HepG2 (cell line): Measurements from ENCODE around the gene MAN1A2. TPM values are rescaled to one million over a fixed set of nuclear protein-coding genes. Genes with fewer than 3 reads are reported as not detected.

Experiments used
- ATAC-seq: fragments of 200-7000 bp; cut with Tn5 transposase; 3 replicates; pipeline ENCODE4 v1.9.1; 2020; ENCODE audit warnings: mild to moderate bottlenecking, moderate library complexity
- BruUV-seq: library from RNA; stranded (reverse); fragments of 400-500 nt; replicated peaks from 2 replicates; lab custom pipeline; 2021; lab: Mats Ljungman, UMichigan
- CTCF ChIA-PET: fragments of 300-600 bp; formaldehyde crosslinking; extraction: SDS; loops from one replicate; lab custom pipeline; 2021; ENCODE audit warnings: low total read pairs, inconsistent platforms, low intra/inter-chr PET ratio; lab: Yijun Ruan, JAX
- POLR2A ChIA-PET: fragments of 350-600 bp; sonication (Branson Sonifier 250); formaldehyde crosslinking; loops from one replicate; lab custom pipeline; 2020; ENCODE audit warnings: antibody characterized with exemption, inconsistent platforms; lab: Yijun Ruan, JAX
- DNase-seq: peaks from one replicate; pipeline ENCODE4 v3.0.0-alpha.2; 2015; ENCODE audit warnings: low spot score
- FAIRE-seq: peaks from 3 replicates; lab custom pipeline; 2011; peaks lifted over from hg19 to GRCh38; lab: Jason Lieb, UNC
- H2AFZ ChIP-seq: one replicate; pipeline ENCODE4 v1.6.1; 2011; ENCODE audit warnings: low read length, inconsistent platforms
- H3K27ac ChIP-seq: fragments of 300-600 bp; 3 replicates; pipeline ENCODE4 v1.8.0; 2011; ENCODE audit warnings: mixed run types, mild to moderate bottlenecking, mixed read lengths, low read length, inconsistent platforms; ENCODE audit not compliant: insufficient read depth; ENCODE audit errors: extremely low read length
- H3K27me3 ChIP-seq, 2 experiments: fragments of 200-600 bp in 1 of 2; 2 replicates in 1 of 2; 3 replicates in 1 of 2; pipeline versions ENCODE4 v1.6.0 to v1.8.0; 2011; ENCODE audit warnings: low read length in 2 of 2, mild to moderate bottlenecking in 2 of 2, moderate library complexity in 2 of 2, inconsistent platforms in 1 of 2; ENCODE audit not compliant: insufficient read depth in 2 of 2, control insufficient read depth in 1 of 2
- H3K36me3 ChIP-seq, 2 experiments: fragments of 200-600 bp in 1 of 2; replicated peaks in 1 of 2; 2 replicates in 1 of 2; 3 replicates in 1 of 2; pipeline versions ENCODE4 v1.5.1 to v1.8.0; 2011; ENCODE audit warnings: low read length in 2 of 2, inconsistent platforms in 1 of 2; ENCODE audit not compliant: insufficient read depth in 2 of 2, control insufficient read depth in 1 of 2
- H3K4me1 ChIP-seq: 2 replicates; pipeline ENCODE4 v1.5.1; 2012; ENCODE audit warnings: low read length, inconsistent platforms; ENCODE audit not compliant: insufficient read depth
- H3K4me2 ChIP-seq: 2 replicates; pipeline ENCODE4 v1.6.0; 2011; ENCODE audit warnings: low read depth, low read length, inconsistent platforms
- H3K4me3 ChIP-seq, 3 experiments: fragments of 200-600 bp in 1 of 3; sonication (generic), shearing (Covaris generic) in 1 of 3; replicated peaks in 1 of 3; 2 replicates each; pipeline ENCODE4 v1.5.1; 2011 to 2016; ENCODE audit warnings: low read length in 3 of 3, inconsistent platforms in 2 of 3, low read depth in 2 of 3, mild to moderate bottlenecking in 2 of 3, control low read depth in 1 of 3, mixed read lengths in 1 of 3; ENCODE audit not compliant: insufficient read depth in 1 of 3
- H3K79me2 ChIP-seq: one replicate; pipeline ENCODE4 v1.6.1; 2011; ENCODE audit warnings: low read length, inconsistent platforms; ENCODE audit not compliant: insufficient read depth
- H3K9ac ChIP-seq: 2 replicates; pipeline ENCODE4 v1.6.0; 2011; ENCODE audit warnings: mild to moderate bottlenecking, low read depth, low read length, inconsistent platforms; ENCODE audit not compliant: insufficient read depth
- H3K9me3 ChIP-seq: 2 replicates; pipeline ENCODE4 v1.5.1; 2012; ENCODE audit warnings: mild to moderate bottlenecking, low read length
- H4K20me1 ChIP-seq: 2 replicates; pipeline ENCODE4 v1.6.0; 2011; ENCODE audit warnings: inconsistent platforms, mild to moderate bottlenecking, low read length, moderate library complexity; ENCODE audit not compliant: insufficient read depth
- ATAD3A ChIP-seq: sonication (generic); formaldehyde crosslinking; IDR thresholded peaks from 2 replicates; pipeline ENCODE4 v1.4.0; 2020; ENCODE audit warnings: missing genetic modification reagents
- ATF7-NPFF ChIP-seq: sonication (generic); formaldehyde crosslinking; IDR thresholded peaks from 2 replicates; pipeline ENCODE4 v1.8.1; 2023; ENCODE audit warnings: mild to moderate bottlenecking, low read depth, missing genetic modification reagents, moderate library complexity
- JUN ChIP-seq: sonication (generic); formaldehyde crosslinking; IDR thresholded peaks from 2 replicates; pipeline ENCODE4 v1.4.0; 2020; ENCODE audit warnings: mild to moderate bottlenecking, missing genetic modification reagents
- RCOR2 ChIP-seq: IDR thresholded peaks from 2 replicates; pipeline ENCODE4 v1.6.1; 2016; ENCODE audit warnings: missing biosample characterization, missing genetic modification reagents
- SKI ChIP-seq: fragments of 450-650 bp; IDR thresholded peaks from one replicate; pipeline ENCODE4 v1.6.1; 2018; ENCODE audit warnings: mild to moderate bottlenecking; ENCODE audit not compliant: partially characterized antibody
- TOE1 ChIP-seq: sonication (generic); formaldehyde crosslinking; IDR thresholded peaks from 2 replicates; pipeline ENCODE4 v1.4.0; 2020; ENCODE audit warnings: mild to moderate bottlenecking, missing genetic modification reagents
- ZNF17 ChIP-seq: sonication (generic); formaldehyde crosslinking; IDR thresholded peaks from 2 replicates; pipeline ENCODE4 v1.5.0; 2020; ENCODE audit warnings: mild to moderate bottlenecking, missing genetic modification reagents
- ZNF556 ChIP-seq: sonication (generic); formaldehyde crosslinking; IDR thresholded peaks from 2 replicates; pipeline ENCODE4 v1.4.0; 2020; ENCODE audit warnings: mild to moderate bottlenecking, missing genetic modification reagents, borderline replicate concordance
- ZNF652 ChIP-seq: IDR thresholded peaks from 2 replicates; pipeline ENCODE4 v1.6.1; 2016; ENCODE audit warnings: low read depth, borderline replicate concordance
- ZNF761 ChIP-seq: sonication (generic); formaldehyde crosslinking; conservative IDR thresholded peaks from 2 replicates; pipeline ENCODE4 v1.4.0; 2020; ENCODE audit warnings: mild to moderate bottlenecking, missing genetic modification reagents
- ZSCAN9 ChIP-seq: IDR thresholded peaks from 2 replicates; pipeline ENCODE4 v1.6.1; 2016; ENCODE audit warnings: borderline replicate concordance
- WGBS: methylation state at CpG from one replicate; pipeline ENCODE4 v1.1.6; 2017; ENCODE audit warnings: low lambda C conversion rate; 5-methylcytosine and 5-hydroxymethylcytosine counted together
- in situ Hi-C: cut with HindIII; loops from 2 replicates; pipeline ENCODE4 v1.10.0; 2017; ENCODE audit warnings: low pct_unique_long_range_greater_than_20kb; ENCODE audit not compliant: extremely low pct_ligation_motif_present
- intact Hi-C: fragments of 100-400 bp; cut with micrococcal nuclease; formaldehyde crosslinking; loops from one replicate; pipeline ENCODE4 v1.10.0; 2022; ENCODE audit not compliant: unreplicated experiment
- polyA plus RNA-seq, 8 experiments: library from polyadenylated mRNA; depleted of rRNA in 3 of 8; stranded (reverse) in 7 of 8; unstranded in 1 of 8; fragments of >200 nt; fragmentation: Illumina TruSeq in 4 of 8; extraction: Trizol in 4 of 8; gene quantifications; 2 replicates each; pipeline versions ENCODE4 v1.2.1 to v1.2.3, GENCODE V29; 2011 to 2016; ENCODE audit warnings: low read depth in 4 of 8, missing spikeins in 1 of 8, mixed read lengths in 1 of 8; ENCODE audit not compliant: insufficient read depth in 1 of 8
- total RNA-seq, 5 experiments: library from RNA; depleted of rRNA; stranded (reverse); fragments of >200 nt; fragmentation: Illumina TruSeq; extraction: Trizol; gene quantifications; 2 replicates each; pipeline ENCODE4 v1.2.3, GENCODE V29; 2016; ENCODE audit warnings: low read depth in 1 of 5
- TF ChIP-seq, protein P1 (sequence below): IDR thresholded peaks from 2 replicates; pipeline ENCODE4 v1.6.1; 2018; ENCODE audit warnings: missing genetic modification reagents, mild to moderate bottlenecking, missing compliant biosample characterization
- TF ChIP-seq, protein P2 (sequence below): IDR thresholded peaks from 2 replicates; pipeline ENCODE4 v1.6.1; 2016; ENCODE audit warnings: low read depth, borderline replicate concordance

MAN1A2 gene
- total and polyA plus RNA-seq, 2 of the 13 experiments (the other 11 are each of a cell fraction or from before 2014, with no cell fraction given): 8.0 to 19.9 TPM

DNA sequence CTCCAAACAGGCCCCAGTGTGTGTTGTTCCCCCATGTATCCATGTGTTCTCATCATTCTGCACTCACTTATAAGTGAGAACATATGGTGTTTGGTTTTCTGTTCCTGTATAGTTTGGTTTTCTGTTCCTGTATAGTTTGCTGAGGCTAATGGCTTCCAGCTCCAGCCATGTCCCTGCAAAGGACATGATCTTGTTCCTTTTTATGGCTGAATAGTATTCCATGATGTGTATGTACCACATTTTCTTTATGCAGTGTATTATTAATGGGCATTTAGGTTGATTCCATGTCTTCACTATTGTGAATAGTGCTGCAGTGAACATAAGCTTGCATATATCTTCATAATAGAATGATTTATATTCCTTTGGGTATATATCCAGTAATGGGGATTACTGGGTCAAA is 111.8 kb downstream of the MAN1A2 start:
- H3K4me2 ChIP-seq: no peak overlapping the region
- H3K36me3 ChIP-seq: no peaks in the 10 kb centered on the region
- DNase-seq (no peak), FAIRE-seq (no peak), ATAC-seq (no peak)
- H3K79me2 ChIP-seq: no peaks in the 10 kb centered on the region
- no peak overlapping the region for H3K4me3 ChIP-seq
- no peak overlapping the region for H3K9ac ChIP-seq
- no peak for TF ChIP-seq ZNF556 (CRISPR knock-in tag)
- no peak for TF ChIP-seq TOE1 (CRISPR knock-in tag)
- TF ChIP-seq ATAD3A (CRISPR knock-in tag): no peak
- no peak for TF ChIP-seq ATF7-NPFF (CRISPR knock-in tag)
- H4K20me1 ChIP-seq: no peaks in the 10 kb centered on the region
- ChIA-PET CTCF (no interaction called here), POLR2A (no interaction called here)
- H3K27me3 ChIP-seq: no peaks in the 10 kb centered on the region
- no peaks in the 10 kb centered on the region for H3K4me1 ChIP-seq
- in situ Hi-C loops: no loop called here
- no TSS peak for BruUV-seq
- no peak overlapping the region for H3K27ac ChIP-seq
- intact Hi-C loops: no loop called here
- H3K9me3 ChIP-seq: no peaks in the 10 kb centered on the region
- H2AFZ ChIP-seq: no peak overlapping the region

DNA sequence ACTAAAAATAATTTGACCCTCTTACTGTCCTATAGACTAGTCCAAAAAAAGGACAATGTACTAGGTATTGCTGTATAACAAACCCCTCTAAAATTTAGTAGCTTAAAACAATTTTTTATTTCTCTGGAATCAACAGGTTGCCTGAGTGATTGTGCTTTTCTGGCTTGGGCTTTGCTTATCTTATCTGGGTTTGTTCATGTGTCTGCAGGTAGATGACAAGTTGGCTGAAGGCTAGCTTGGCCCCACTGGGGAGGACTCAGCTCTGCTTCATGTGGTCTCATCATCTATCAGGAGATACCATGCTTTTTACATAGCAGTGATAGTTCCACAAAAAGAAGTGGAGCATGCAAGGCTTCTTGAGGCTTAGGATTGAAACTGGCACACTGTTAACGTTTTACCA is 114.2 kb downstream of the MAN1A2 start:
- BruUV-seq: no TSS peak
- Histone ChIP-seq H3K9me3 (no peaks in the 10 kb centered on the region), H3K79me2 (no peaks in the 10 kb centered on the region), H3K36me3 (no peaks in the 10 kb centered on the region), H3K4me1 (no peaks in the 10 kb centered on the region), H4K20me1 (no peaks in the 10 kb centered on the region), H3K4me3 (no peak overlapping the region), H3K27me3 (no peaks in the 10 kb centered on the region), H3K4me2 (no peak overlapping the region), H3K9ac (no peak overlapping the region), H2AFZ (no peak overlapping the region), H3K27ac (no peak overlapping the region)
- CTCF ChIA-PET: no interaction called here
- no peak for FAIRE-seq
- ATAC-seq: no peak
- in situ Hi-C loops: no loop called here
- TF ChIP-seq, protein P1, sequence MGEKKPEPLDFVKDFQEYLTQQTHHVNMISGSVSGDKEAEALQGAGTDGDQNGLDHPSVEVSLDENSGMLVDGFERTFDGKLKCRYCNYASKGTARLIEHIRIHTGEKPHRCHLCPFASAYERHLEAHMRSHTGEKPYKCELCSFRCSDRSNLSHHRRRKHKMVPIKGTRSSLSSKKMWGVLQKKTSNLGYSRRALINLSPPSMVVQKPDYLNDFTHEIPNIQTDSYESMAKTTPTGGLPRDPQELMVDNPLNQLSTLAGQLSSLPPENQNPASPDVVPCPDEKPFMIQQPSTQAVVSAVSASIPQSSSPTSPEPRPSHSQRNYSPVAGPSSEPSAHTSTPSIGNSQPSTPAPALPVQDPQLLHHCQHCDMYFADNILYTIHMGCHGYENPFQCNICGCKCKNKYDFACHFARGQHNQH (CRISPR knock-in tag): no peak
- TF ChIP-seq JUN (CRISPR knock-in tag): no peak
- no peak for TF ChIP-seq SKI
- TF ChIP-seq RCOR2 (CRISPR knock-in tag): no peak
- TF ChIP-seq ZNF761: no peak
- TF ChIP-seq, protein P2, sequence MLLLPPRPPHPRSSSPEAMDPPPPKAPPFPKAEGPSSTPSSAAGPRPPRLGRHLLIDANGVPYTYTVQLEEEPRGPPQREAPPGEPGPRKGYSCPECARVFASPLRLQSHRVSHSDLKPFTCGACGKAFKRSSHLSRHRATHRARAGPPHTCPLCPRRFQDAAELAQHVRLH (CRISPR knock-in tag): no peak
- no peak for TF ChIP-seq ZNF17 (CRISPR knock-in tag)
- TF ChIP-seq ZNF652 (CRISPR knock-in tag): no peak
- TF ChIP-seq ZSCAN9 (CRISPR knock-in tag): no peak
- no peak for DNase-seq
- 89% methylated on average over 1 of the region's 1 CpG for WGBS
- POLR2A ChIA-PET: no interaction called here
- intact Hi-C loops: no loop called here
